ENCODE results near the gene PHF14.
"Not testable (repeated sequence)": the region's sequence is repeated elsewhere in the genome, so short reads cannot be mapped to it uniquely, and the experiment has no call there.

The PHF14 gene

GRCh38 chr7:10977113-10977512, 3.4 kb downstream of the PHF14 start:
- DNase-seq (ENCODE audit: low read depth in 2 of 2): no peak

GRCh38 chr7:10981317-10981716, 7.6 kb downstream of the PHF14 start:
- no peak for DNase-seq (ENCODE audit: low read depth in 2 of 2)

- DNase-seq (ENCODE audit: low read depth in 2 of 2): not testable (repeated sequence)
Observed at GRCh38 chr7:10990748-10991147, 17.1 kb downstream of the PHF14 start.

GRCh38 chr7:10995482-10996166, 22.0 kb downstream of the PHF14 start:
- DNase-seq (ENCODE audit: low read depth in 2 of 2): not testable (repeated sequence)

- no peak for DNase-seq (ENCODE audit: low read depth in 2 of 2)
Observed at GRCh38 chr7:10998996-10999757, 25.5 kb downstream of the PHF14 start.

- DNase-seq (ENCODE audit: low read depth in 2 of 2): no peak
Observed at GRCh38 chr7:11005202-11005601, 31.5 kb downstream of the PHF14 start.

- DNase-seq (ENCODE audit: low read depth in 2 of 2): no peak
Observed at GRCh38 chr7:11006291-11006690, 32.6 kb downstream of the PHF14 start.

GRCh38 chr7:11009631-11010030, 36.0 kb downstream of the PHF14 start:
- DNase-seq (ENCODE audit: low read depth in 2 of 2): no peak

- DNase-seq (ENCODE audit: low read depth in 2 of 2): no peak
Observed at GRCh38 chr7:11021468-11021867, 47.8 kb downstream of the PHF14 start.

GRCh38 chr7:11026452-11027359, 53.0 kb downstream of the PHF14 start:
- peak in 1 of 2 experiments; percentile 3 for DNase-seq (ENCODE audit: low read depth in 2 of 2)

GRCh38 chr7:11035661-11036060, 62.0 kb downstream of the PHF14 start:
- no peak for DNase-seq (ENCODE audit: low read depth in 2 of 2)

GRCh38 chr7:11039974-11040373, 66.3 kb downstream of the PHF14 start:
- no peak for DNase-seq (ENCODE audit: low read depth in 2 of 2)

- DNase-seq (ENCODE audit: low read depth in 2 of 2): no peak
Observed at GRCh38 chr7:11054033-11054432, 80.4 kb downstream of the PHF14 start.

GRCh38 chr7:11060893-11061292, 87.2 kb downstream of the PHF14 start:
- peak; percentile 5 to 12 for DNase-seq (ENCODE audit: low read depth in 2 of 2)

GRCh38 chr7:11062110-11062509, 88.4 kb downstream of the PHF14 start:
- no peak for DNase-seq (ENCODE audit: low read depth in 2 of 2)

- DNase-seq (ENCODE audit: low read depth in 2 of 2): no peak
Observed at GRCh38 chr7:11069591-11069990, 95.9 kb downstream of the PHF14 start.

- DNase-seq (ENCODE audit: low read depth in 2 of 2): no peak
Observed at GRCh38 chr7:11077816-11078215, 104.1 kb downstream of the PHF14 start.

- DNase-seq (ENCODE audit: low read depth in 2 of 2): no peak
Observed at GRCh38 chr7:11078247-11078834, 104.7 kb downstream of the PHF14 start.

GRCh38 chr7:11079907-11080306, 106.2 kb downstream of the PHF14 start:
- DNase-seq (ENCODE audit: low read depth in 2 of 2): no peak

GRCh38 chr7:11082121-11082520, 108.4 kb downstream of the PHF14 start:
- no peak for DNase-seq (ENCODE audit: low read depth in 2 of 2)

- no peak for DNase-seq (ENCODE audit: low read depth in 2 of 2)
Observed at GRCh38 chr7:11082552-11083213, 109.0 kb downstream of the PHF14 start.

Data from fibroblast of skin of left biceps (primary cell).